Coronary artery (tissue), 2 donors: ENCODE results near the gene ADH6.
"Not testable (repeated sequence)": the region's sequence is repeated elsewhere in the genome, so short reads cannot be mapped to it uniquely, and the experiment has no call there.

Experiments used
- DNase-seq: peaks from one replicate; pipeline ENCODE4 v3.0.0-alpha.2; 2017; ENCODE audit warnings: low spot score
- H3K27ac ChIP-seq, 2 donors: fragments of 200-600 bp; sonication (generic); one replicate each; pipeline ENCODE4 v1.5.1; 2016 to 2019
- H3K4me3 ChIP-seq: fragments of 200-600 bp; sonication (generic); 2 replicates; pipeline ENCODE4 v1.5.1; 2016; ENCODE audit warnings: mild to moderate bottlenecking, moderate library complexity
- CTCF ChIP-seq: fragments of 200-600 bp; sonication (generic); IDR thresholded peaks from one replicate; pipeline ENCODE4 v1.5.1; 2019; ENCODE audit warnings: antibody characterized with exemption

The ADH6 gene

DNA sequence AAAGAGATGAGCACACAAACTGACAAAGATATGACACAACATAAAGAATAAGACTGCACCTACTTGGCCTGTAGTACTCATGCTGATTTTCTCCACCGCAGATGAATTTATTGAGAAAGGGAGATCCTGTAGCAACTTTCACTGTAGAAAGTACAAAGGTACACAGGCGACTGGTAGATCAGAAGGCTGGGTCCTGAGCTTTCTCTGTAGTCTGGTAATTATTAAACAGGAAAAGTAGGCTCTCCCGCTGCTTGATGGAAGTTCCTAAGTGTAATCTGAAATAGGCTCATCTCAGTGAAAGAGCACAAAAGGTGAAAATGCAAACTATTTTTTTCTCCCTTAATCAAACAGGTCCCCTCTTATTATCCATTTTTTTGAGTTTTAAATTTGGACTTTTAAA, at the start of gene ADH6:
Gene ADH6, minus strand, starts transcription at position 175 of the 400 bp plus-strand sequence. Its CDS starts 94 bp downstream, at position 81.
- H3K27ac ChIP-seq: no peak within 1 kb of the TSS
- TF ChIP-seq CTCF: no peak
- no peak within 1 kb of the TSS for H3K4me3 ChIP-seq
- no peak for DNase-seq

DNA sequence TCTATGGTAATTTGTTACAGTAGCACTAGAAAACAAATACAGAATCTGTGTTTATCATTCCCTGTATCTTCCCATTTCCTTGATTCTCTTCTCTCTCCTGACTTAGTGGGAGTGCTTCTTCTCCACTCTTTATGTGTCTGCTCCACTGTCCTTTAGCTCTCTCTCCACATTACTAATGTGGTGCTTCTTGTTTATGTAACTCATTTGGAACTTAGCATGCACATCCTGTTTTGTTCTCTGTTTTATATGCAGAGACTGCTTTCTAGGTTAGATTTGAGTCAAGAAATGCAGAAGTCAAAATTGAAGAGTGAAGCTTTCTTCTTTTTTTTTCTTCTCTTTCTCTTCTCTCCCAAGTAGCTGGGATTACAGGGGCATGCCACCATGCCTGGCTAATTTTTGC, 45.9 kb upstream of the ADH6 start:
- H3K4me3 ChIP-seq: no peak overlapping the region
- TF ChIP-seq CTCF: no peak
- DNase-seq: no peak
- no peak overlapping the region for H3K27ac ChIP-seq

GRCh38 chr4:99252746-99253145, 33.7 kb upstream of the ADH6 start:
- H3K27ac ChIP-seq: no peak overlapping the region
- no peak overlapping the region for H3K4me3 ChIP-seq
- no peak for TF ChIP-seq CTCF
- no peak for DNase-seq

DNA sequence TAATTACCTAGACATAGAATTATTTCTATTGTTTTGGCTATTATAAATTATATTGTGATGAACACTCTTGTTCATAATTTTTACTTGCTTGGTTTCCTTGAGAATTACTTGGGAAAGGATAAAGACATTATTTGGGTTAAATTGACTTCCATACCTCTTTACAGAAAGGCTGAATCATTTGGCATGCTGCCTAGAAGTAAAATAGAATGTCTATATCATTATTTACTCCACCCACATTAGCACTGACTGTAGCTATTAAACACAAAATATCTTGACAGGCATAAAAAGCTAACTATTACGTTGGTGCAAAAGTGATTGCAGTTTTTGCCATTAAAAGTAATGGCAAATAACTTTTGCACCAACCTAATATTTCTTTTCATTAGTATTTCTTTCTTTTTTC, 29.7 kb upstream of the ADH6 start:
- Histone ChIP-seq H3K27ac (no peak overlapping the region), H3K4me3 (no peak overlapping the region)
- no peak for DNase-seq
- no peak for TF ChIP-seq CTCF

GRCh38 chr4:99235955-99236354, 16.9 kb upstream of the ADH6 start:
- Histone ChIP-seq H3K4me3 (no peak overlapping the region), H3K27ac (no peak overlapping the region)
- DNase-seq: no peak
- TF ChIP-seq CTCF: no peak

DNA sequence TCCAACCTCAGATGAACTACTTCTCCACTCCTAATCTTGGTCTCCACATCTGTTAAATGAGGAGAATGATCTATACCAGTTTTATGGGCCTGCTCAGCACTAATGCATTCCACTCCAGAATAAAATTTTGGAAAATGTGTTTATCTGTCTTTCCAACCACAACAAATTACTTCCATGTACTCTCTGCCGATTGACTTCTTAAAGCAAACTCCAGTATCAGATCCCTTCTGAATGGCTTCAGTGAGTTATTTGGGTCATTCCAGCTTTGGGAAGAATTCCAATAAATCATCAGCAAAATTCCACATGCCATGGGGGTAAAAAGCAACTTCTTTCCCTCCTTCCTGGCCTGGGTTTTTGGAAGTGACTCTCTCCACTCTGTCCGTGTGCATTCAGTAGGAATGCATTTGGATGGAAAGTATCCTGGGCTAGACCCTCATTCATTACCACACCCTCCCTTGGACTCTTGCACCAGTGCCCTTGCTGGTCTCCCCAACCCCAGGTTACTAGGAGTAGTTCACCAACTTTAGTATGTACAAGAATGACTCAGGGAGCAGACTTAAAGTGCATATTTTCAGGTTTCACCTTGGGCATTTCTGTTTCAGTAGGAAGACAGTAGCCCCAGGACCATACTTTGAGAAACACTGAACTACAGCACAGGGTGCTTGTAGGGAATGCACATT, 15.4 kb upstream of the ADH6 start:
- no peak for TF ChIP-seq CTCF
- no peak overlapping the region for H3K4me3 ChIP-seq
- peak overlapping the region in 1 of 2 donors; percentile 6 for H3K27ac ChIP-seq
- DNase-seq: no peak

DNA sequence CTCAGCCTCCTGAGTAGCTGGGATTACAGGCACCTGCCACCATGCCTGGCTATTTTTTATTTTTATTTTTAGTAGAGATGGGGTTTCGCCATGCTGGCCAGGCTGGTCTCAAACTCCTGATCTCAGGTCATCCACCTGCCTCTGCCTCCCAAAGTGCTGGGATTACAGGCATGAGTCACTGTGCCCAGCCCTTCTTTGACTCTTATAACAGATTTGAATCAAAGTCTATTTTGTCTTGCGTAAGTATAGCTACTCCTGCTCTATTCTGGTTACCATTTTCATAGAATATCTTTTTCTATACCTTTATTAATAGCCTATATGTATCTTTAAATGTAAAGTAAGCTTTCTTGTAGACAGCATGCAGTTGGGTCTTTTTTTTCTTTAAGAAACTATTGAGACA, 14.4 kb upstream of the ADH6 start:
- DNase-seq, H3K27ac ChIP-seq, H3K4me3 ChIP-seq: not testable (repeated sequence)

GRCh38 chr4:99228706-99229105, 9.7 kb upstream of the ADH6 start:
- H3K27ac ChIP-seq, H3K4me3 ChIP-seq, DNase-seq: not testable (repeated sequence)

- not testable (repeated sequence) for H3K4me3 ChIP-seq, DNase-seq, H3K27ac ChIP-seq
Observed at GRCh38 chr4:99227646-99228045, 8.6 kb upstream of the ADH6 start.
